Suppressor macrophage treated with lipopolysaccharide for 1 hour (primary cell): ENCODE results near the gene UTP3.
"Not testable (repeated sequence)": the region's sequence is repeated elsewhere in the genome, so short reads cannot be mapped to it uniquely, and the experiment has no call there.

ENCODE experiments used
- DNase-seq, 3 donors: peaks; one replicate each; pipeline ENCODE4 v3.0.0-alpha.2; 2020 to 2022

Gene UTP3

GRCh38 chr4:70687821-70688794 is at the start of gene UTP3:
TSS of gene UTP3 (plus strand) at chr4:70688532. CDS start at chr4:70688678, 146 bp downstream.
- peak; percentile 98 to 99 (median 99) for DNase-seq

- DNase-seq: no peak
Observed at GRCh38 chr4:70640192-70640591, 48.1 kb upstream of the UTP3 start.

GRCh38 chr4:70650741-70651140 is 37.6 kb upstream of the UTP3 start:
- DNase-seq: not testable (repeated sequence)

GRCh38 chr4:70651864-70652506 is 36.3 kb upstream of the UTP3 start:
- DNase-seq: peak; percentile 30 to 73 (median 61)

GRCh38 chr4:70654605-70655011 is 33.7 kb upstream of the UTP3 start:
- no peak for DNase-seq

GRCh38 chr4:70657326-70657725 is 31.0 kb upstream of the UTP3 start:
- no peak for DNase-seq

- peak in 1 of 3 donors; percentile 42 for DNase-seq
Observed at GRCh38 chr4:70658418-70658817, 29.9 kb upstream of the UTP3 start.

- DNase-seq: no peak
Observed at GRCh38 chr4:70660106-70660505, 28.2 kb upstream of the UTP3 start.

GRCh38 chr4:70661309-70661922 is 26.9 kb upstream of the UTP3 start:
- not testable (repeated sequence) for DNase-seq

- no peak for DNase-seq
Observed at GRCh38 chr4:70666369-70666768, 22.0 kb upstream of the UTP3 start, which contains the start of gene JCHAIN. TSS of gene JCHAIN (minus strand) at chr4:70666508. CDS start at chr4:70666490, 18 bp downstream.

GRCh38 chr4:70667740-70668535 is 20.4 kb upstream of the UTP3 start:
- peak in 1 of 3 donors; percentile 8 for DNase-seq

GRCh38 chr4:70670332-70671014 is 17.9 kb upstream of the UTP3 start:
- no peak for DNase-seq

- DNase-seq: no peak
Observed at GRCh38 chr4:70671091-70671490, 17.2 kb upstream of the UTP3 start.

- DNase-seq: no peak
Observed at GRCh38 chr4:70674191-70674590, 14.1 kb upstream of the UTP3 start.

GRCh38 chr4:70674731-70675130 is 13.6 kb upstream of the UTP3 start:
- no peak for DNase-seq

- no peak for DNase-seq
Observed at GRCh38 chr4:70676554-70677090, 11.7 kb upstream of the UTP3 start.

GRCh38 chr4:70678383-70678999 is 9.8 kb upstream of the UTP3 start:
- DNase-seq: no peak

- DNase-seq: no peak
Observed at GRCh38 chr4:70680934-70681333, 7.4 kb upstream of the UTP3 start.

- DNase-seq: no peak
Observed at GRCh38 chr4:70681704-70682103, 6.6 kb upstream of the UTP3 start.

- DNase-seq: not testable (repeated sequence)
Observed at GRCh38 chr4:70682142-70682541, 6.2 kb upstream of the UTP3 start.

GRCh38 chr4:70687392-70687791 is 940 bp upstream of the UTP3 start:
- DNase-seq: peak; percentile 27 to 42 (median 28)
